ENCODE results near the gene GPAT2.
"Not testable (repeated sequence)": the region's sequence is repeated elsewhere in the genome, so short reads cannot be mapped to it uniquely, and the experiment has no call there.

GPAT2 gene

GRCh38 chr2:96064760-96065159 is 30.0 kb upstream of the GPAT2 start:
- DNase-seq (ENCODE audit: low read depth in 2 of 2), result not testable (repeated sequence)

GRCh38 chr2:96064047-96064675 is 29.4 kb upstream of the GPAT2 start:
- DNase-seq (ENCODE audit: low read depth in 2 of 2), result not testable (repeated sequence)

- DNase-seq (ENCODE audit: low read depth in 2 of 2), result peak in 1 of 2 donors; percentile 26
These were observed 28.6 kb upstream of the GPAT2 start for GRCh38 chr2:96063116-96063899.

- DNase-seq (ENCODE audit: low read depth in 2 of 2), result not testable (repeated sequence)
These were observed 27.8 kb upstream of the GPAT2 start for GRCh38 chr2:96062483-96062882.

GRCh38 chr2:96061901-96062300 is 27.2 kb upstream of the GPAT2 start:
- not testable (repeated sequence) for DNase-seq (ENCODE audit: low read depth in 2 of 2)

GRCh38 chr2:96061197-96061817 is 26.6 kb upstream of the GPAT2 start:
- DNase-seq (ENCODE audit: low read depth in 2 of 2), result not testable (repeated sequence)

- not testable (repeated sequence) for DNase-seq (ENCODE audit: low read depth in 2 of 2)
These were observed 25.6 kb upstream of the GPAT2 start for GRCh38 chr2:96060325-96060724.

- not testable (repeated sequence) for DNase-seq (ENCODE audit: low read depth in 2 of 2)
These were observed 24.7 kb upstream of the GPAT2 start for GRCh38 chr2:96059443-96059842.

GRCh38 chr2:96055830-96056229 is 21.1 kb upstream of the GPAT2 start:
- DNase-seq (ENCODE audit: low read depth in 2 of 2), result not testable (repeated sequence)

- DNase-seq (ENCODE audit: low read depth in 2 of 2), result not testable (repeated sequence)
These were observed 19.8 kb upstream of the GPAT2 start for GRCh38 chr2:96054537-96054936.

- DNase-seq (ENCODE audit: low read depth in 2 of 2), result not testable (repeated sequence)
These were observed 18.7 kb upstream of the GPAT2 start for GRCh38 chr2:96053385-96053784.

GRCh38 chr2:96052632-96053031 is 17.9 kb upstream of the GPAT2 start:
- DNase-seq (ENCODE audit: low read depth in 2 of 2), result not testable (repeated sequence)

- DNase-seq (ENCODE audit: low read depth in 2 of 2), result not testable (repeated sequence)
These were observed 15.2 kb upstream of the GPAT2 start for GRCh38 chr2:96049917-96050262.

GRCh38 chr2:96049049-96049916 is 14.6 kb upstream of the GPAT2 start:
- not testable (repeated sequence) for DNase-seq (ENCODE audit: low read depth in 2 of 2)

GRCh38 chr2:96035554-96035953 is 838 bp upstream of the GPAT2 start:
- not testable (repeated sequence) for DNase-seq (ENCODE audit: low read depth in 2 of 2)

GRCh38 chr2:96033997-96034396 is 719 bp downstream of the GPAT2 start:
- not testable (repeated sequence) for DNase-seq (ENCODE audit: low read depth in 2 of 2)

- DNase-seq (ENCODE audit: low read depth in 2 of 2), result not testable (repeated sequence)
These were observed 6.9 kb downstream of the GPAT2 start for GRCh38 chr2:96027725-96028325.

- not testable (repeated sequence) for DNase-seq (ENCODE audit: low read depth in 2 of 2)
These were observed 9.0 kb downstream of the GPAT2 start for GRCh38 chr2:96025755-96026154.

- DNase-seq (ENCODE audit: low read depth in 2 of 2), result no peak
These were observed 9.6 kb downstream of the GPAT2 start for GRCh38 chr2:96025194-96025492.

GRCh38 chr2:96024336-96025193 is 10.2 kb downstream of the GPAT2 start:
- DNase-seq (ENCODE audit: low read depth in 2 of 2), result no peak

GRCh38 chr2:96023701-96024100 is 11.0 kb downstream of the GPAT2 start:
- DNase-seq (ENCODE audit: low read depth in 2 of 2), result not testable (repeated sequence)
